Daoy (cell line): Measurements from ENCODE around the gene KRTAP12-3. TPM values are rescaled to one million over a fixed set of nuclear protein-coding genes. Genes with fewer than 3 reads are reported as not detected.
"Not testable (repeated sequence)": the region's sequence is repeated elsewhere in the genome, so short reads cannot be mapped to it uniquely, and the experiment has no call there.

Experiments used
- DNase-seq: peaks from one replicate; pipeline ENCODE4 v3.0.0-alpha.2; 2015; ENCODE audit warnings: low read depth
- total RNA-seq: library from RNA; depleted of rRNA; stranded (reverse); fragments of >200 nt; shearing (Covaris generic); gene quantifications from 2 replicates; pipeline ENCODE4 v1.2.3, GENCODE V29; 2014

KRTAP12-3 gene
- total RNA-seq, 1 experiment from 2014 or later: not detected

GRCh38 chr21:44627181-44627822, 30.4 kb upstream of the KRTAP12-3 start:
- DNase-seq: not testable (repeated sequence)

- DNase-seq: not testable (repeated sequence)
Observed at GRCh38 chr21:44627831-44628233, 29.9 kb upstream of the KRTAP12-3 start.

DNA sequence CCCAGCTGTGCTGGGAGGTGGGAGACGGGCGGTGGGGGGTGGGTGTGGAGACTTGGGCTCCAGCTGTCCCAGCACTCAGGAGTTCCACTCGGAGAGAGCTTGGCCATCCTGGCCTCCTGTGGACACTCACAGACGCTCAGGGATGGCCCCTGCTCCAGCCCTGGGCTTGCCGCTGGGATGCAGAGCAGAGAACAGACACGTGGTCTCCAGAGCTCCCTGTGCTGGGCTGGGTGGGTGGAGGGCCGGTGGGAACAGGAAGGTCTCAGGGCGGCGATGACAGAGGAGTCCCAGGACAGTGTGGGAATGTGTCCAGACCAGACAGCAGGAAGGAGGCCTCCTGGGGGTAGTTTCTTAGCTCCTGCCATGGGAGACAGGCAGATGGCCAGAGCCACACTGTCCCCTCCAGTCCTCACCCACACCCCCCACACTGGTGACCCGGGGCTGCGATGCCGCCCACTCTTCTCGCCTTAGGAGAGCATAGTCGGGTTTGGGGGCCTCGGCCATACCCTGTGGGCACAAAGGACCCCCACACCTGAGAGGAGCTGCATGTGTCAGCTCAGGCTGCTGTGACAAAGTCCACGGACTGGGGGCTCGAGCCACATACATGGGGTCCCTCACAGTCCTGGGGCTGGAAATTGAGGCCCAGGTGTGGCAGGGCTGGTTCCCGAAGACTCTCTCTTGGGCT, 28.9 kb upstream of the KRTAP12-3 start:
- no peak for DNase-seq

DNA sequence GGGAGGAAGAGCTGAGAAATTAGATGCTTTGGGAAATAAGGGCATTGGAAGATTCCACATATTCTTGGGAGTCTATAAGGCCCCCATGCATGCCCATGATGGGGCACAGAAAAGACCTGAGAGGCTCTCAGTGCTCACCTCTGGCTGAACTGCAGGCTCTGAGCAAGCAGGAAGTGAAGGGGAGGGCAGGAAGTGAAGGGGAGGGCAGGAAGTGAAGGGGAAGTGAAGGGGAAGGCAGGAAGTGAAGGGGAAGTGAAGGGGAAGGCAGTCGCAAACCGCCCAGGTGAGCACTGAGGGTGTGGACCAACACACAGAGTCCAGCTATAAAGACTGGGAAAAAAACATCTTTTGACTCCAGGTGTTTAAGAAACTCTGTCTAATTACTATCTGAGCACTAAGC, 27.3 kb upstream of the KRTAP12-3 start:
- no peak for DNase-seq

- no peak for DNase-seq
Observed at GRCh38 chr21:44632067-44632466, 25.7 kb upstream of the KRTAP12-3 start.

GRCh38 chr21:44636209-44637017, 21.3 kb upstream of the KRTAP12-3 start:
- DNase-seq: no peak

DNA sequence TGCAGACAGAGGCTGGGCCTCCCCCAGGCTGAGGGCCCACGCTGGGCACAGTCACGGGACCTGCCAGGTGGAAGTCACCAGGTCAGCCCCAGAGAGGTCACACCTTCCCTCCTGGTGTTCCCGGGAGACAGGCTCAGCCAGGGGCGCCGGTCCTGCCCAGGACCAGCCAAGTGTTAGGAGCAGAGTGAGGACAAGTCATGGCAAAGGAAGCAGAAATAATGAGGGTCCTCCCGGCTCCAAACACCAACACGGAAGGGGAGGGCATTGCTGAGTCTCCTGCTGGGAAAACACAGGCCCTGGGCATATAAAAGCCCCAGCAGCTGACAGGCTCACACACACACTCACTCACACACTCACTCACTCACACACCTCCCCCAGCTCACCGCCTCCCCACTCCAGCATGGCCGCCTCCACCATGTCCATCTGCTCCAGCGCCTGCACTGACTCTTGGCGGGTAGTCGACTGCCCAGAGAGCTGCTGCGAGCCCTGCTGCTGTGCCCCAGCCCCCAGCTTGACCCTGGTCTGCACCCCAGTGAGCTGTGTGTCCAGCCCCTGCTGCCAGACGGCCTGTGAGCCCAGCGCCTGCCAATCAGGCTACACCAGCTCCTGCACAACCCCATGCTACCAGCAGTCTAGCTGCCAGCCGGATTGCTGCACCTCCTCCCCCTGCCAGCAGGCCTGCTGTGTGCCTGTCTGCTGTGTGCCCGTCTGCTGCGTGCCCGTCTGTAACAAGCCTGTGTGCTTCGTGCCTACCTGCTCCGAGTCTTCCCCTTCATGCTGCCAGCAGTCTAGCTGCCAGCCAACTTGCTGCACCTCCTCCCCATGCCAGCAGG, 20.5 kb upstream of the KRTAP12-3 start, which contains the start of gene KRTAP10-10:
TSS of gene KRTAP10-10 (plus strand) at position 339 of the 833 bp plus-strand sequence. CDS start at position 401, 62 bp downstream.
- no peak for DNase-seq

GRCh38 chr21:44637851-44638348, 19.8 kb upstream of the KRTAP12-3 start:
- DNase-seq: not testable (repeated sequence)

GRCh38 chr21:44638506-44639330, 19.0 kb upstream of the KRTAP12-3 start:
- not testable (repeated sequence) for DNase-seq

GRCh38 chr21:44639331-44639655, 18.4 kb upstream of the KRTAP12-3 start:
- DNase-seq: no peak

GRCh38 chr21:44640761-44641160, 17.0 kb upstream of the KRTAP12-3 start:
- DNase-seq: no peak

DNA sequence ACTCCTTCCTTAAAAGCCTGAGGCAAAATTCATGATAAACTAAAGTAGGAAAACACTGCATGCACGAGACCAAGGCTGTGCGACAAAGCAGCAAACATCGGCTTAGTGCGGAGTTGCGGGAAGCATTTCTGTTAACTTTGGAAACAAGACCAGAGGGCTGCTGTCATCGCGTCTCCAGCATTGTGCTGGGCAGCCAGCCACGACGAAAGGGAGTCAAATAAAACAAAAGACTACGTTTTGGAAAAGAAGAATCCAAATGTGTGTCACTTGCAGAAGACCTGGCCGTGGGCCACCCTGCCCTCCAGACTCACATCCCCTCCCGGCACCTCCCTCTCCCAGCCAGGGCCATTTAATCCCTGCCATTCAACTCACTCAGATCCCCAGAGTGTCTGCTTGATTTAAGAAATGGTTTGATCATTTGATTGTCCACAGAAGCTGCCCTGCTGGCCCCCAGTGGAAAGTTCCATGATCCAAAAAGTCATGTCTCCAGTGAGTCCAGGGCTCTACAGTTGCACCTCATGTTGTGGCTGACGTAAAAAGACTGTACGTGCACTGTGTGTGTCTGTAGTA, 13.9 kb upstream of the KRTAP12-3 start:
- no peak for DNase-seq

DNA sequence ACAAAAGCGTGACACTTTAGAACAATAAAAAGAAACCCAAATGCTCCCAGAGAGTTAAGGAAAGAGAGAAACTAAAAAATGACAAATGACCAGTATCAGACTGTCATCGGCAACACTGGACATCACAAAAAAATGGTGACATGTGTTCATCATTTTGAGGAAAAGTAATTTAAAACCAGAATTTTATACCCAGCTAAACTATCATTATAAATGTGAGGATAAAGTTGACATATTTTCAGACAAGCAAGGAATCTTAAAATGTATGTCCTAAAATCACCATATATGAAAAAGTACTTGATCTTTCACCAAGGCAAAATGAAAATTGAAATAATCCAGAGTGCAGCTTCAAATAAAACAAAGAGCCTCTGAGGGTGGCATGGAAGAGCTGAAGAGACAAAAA, 12.9 kb upstream of the KRTAP12-3 start:
- no peak for DNase-seq

DNA sequence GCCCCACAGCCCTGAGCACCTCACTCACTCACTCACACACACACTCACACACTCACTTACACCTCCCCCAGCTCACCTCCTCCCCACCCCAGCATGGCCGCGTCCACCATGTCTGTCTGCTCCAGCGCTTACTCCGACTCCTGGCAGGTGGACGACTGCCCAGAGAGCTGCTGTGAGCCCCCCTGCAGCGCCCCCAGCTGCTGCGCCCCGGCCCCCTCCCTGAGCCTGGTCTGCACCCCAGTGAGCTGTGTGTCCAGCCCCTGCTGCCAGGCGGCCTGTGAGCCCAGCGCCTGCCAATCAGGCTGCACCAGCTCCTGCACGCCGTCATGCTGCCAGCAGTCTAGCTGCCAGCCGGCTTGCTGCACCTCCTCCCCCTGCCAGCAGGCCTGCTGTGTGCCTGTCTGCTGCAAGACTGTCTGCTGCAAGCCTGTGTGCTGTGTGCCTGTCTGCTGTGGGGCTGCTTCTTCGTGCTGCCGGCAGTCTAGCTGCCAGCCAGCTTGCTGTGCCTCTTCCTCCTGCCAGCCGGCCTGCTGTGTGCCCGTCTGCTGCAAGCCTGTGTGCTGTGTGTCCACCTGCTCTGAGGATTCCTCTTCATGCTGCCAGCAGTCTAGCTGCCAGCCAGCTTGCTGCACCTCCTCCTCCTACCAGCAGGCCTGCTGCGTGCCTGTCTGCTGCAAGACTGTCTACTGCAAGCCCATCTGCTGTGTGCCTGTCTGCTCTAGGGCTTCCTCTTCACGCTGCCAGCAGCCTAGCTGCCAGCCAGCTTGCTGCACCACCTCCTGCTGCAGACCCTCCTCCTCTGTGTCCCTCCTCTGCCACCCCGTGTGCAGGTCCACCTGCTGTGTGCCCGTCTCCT, 11.1 kb upstream of the KRTAP12-3 start, which contains the start of gene KRTAP10-11:
TSS of gene KRTAP10-11 (plus strand) at position 49 of the 856 bp plus-strand sequence. CDS start at position 94, 45 bp downstream.
- not testable (repeated sequence) for DNase-seq

- DNase-seq: no peak
Observed at GRCh38 chr21:44647222-44647552, 10.5 kb upstream of the KRTAP12-3 start.

DNA sequence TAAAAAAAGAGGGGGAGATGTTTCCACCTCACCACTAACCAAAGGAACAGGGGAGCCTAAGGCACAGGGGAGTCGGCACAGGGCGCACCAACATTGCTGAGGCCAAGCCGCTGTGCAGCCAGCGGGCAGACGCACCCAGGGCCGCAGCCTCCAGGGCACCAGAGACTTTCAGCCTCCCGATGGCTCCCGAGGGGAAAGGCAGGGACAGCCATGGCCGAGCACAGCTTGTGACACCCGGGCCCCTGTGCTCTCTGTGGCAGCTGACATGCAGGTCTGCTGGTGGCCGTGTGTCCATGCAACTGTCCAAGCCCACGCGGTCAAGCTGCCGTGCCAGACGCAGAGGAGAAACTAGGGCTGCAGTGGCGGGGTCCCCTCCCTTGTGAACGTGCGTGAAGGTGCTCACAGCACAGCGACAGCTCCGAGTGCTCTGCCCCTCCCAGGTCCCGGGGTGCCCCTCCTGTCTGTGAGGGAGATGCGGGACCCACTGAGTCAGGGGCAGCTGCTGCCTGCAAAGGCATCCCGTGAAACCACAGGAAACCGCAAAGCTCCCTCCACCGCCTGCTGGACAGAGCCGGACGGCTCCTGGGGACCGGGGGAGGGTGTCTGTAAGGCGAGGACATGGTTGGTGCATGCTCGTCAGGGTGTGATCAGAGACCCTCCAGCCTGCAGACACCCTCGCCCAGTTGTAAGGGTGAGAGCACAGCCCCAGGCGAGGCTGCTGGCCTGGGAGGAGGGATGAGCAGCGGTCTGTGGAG, 9.0 kb upstream of the KRTAP12-3 start:
- DNase-seq: no peak

DNA sequence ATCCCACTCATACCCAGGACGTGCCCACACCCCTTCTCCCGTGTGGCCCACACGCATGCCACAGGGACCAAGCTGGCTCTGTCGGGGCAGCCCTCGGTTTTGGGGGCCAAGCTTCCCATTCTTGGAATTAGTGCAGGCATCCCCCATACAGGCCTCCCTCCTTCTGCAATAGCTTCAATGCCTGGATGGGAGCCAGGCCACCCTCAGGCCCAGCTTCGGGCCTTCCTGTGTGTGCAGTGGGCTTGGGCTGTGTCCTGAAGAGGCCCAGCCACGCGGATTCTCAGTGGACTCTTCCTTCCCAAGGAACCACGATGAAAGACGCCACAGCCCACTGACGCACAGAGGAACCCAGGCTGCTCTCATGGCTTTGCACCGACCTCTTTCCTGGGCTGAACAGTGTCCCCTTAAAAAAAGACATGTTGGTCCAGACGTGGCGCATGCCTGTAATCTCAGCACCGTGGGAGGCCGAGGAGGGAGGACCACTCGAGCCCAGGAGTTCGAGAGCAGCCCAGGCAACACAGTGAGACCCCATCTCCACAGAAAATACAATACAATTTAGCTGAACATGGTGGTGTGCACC, 8.1 kb upstream of the KRTAP12-3 start:
- no peak for DNase-seq
